BLaER1 treated with 17β-estradiol and CSF1 and Interleukin-3, amounts not matched to agents 10 nM and 100 nM (cell line): ENCODE results near the gene CFAP119.

ENCODE experiments used
- H3K27ac ChIP-seq, 11 experiments: shearing (Covaris generic); formaldehyde crosslinking; 2 replicates each; pipeline ENCODE4 v1.8.1; 2022
- H3K27me3 ChIP-seq, 11 experiments: shearing (Covaris generic); formaldehyde crosslinking; 2 replicates each; pipeline ENCODE4 v1.8.1; 2022
- H3K36me3 ChIP-seq, 11 experiments: shearing (Covaris generic); formaldehyde crosslinking; 2 replicates each; pipeline ENCODE4 v1.8.1; 2022
- H3K4me1 ChIP-seq, 10 experiments: shearing (Covaris generic); formaldehyde crosslinking; 2 replicates each; pipeline ENCODE4 v1.8.1; 2022
- H3K4me2 ChIP-seq, 11 experiments: shearing (Covaris generic); formaldehyde crosslinking; 2 replicates each; pipeline ENCODE4 v1.8.1; 2022
- H3K4me3 ChIP-seq, 10 experiments: shearing (Covaris generic); formaldehyde crosslinking; 2 replicates each; pipeline ENCODE4 v1.8.1; 2022
- H3K9ac ChIP-seq, 11 experiments: shearing (Covaris generic); formaldehyde crosslinking; 2 replicates each; pipeline ENCODE4 v1.8.1; 2022
- H3K9me3 ChIP-seq, 11 experiments: shearing (Covaris generic); formaldehyde crosslinking; replicated peaks in 1 of 11; 2 replicates each; pipeline ENCODE4 v1.8.1; 2022
- H4K20me1 ChIP-seq, 11 experiments: shearing (Covaris generic); formaldehyde crosslinking; 2 replicates each; pipeline ENCODE4 v1.8.1; 2022
- Cebpa-rat ChIP-seq, 11 experiments: shearing (Covaris generic); IDR thresholded peaks; 2 replicates each; pipeline ENCODE4 v1.8.1; 2022

The CFAP119 gene

GRCh38 chr16:30760577-30761426 lies 1.1 kb downstream of the CFAP119 start:
- Histone ChIP-seq H3K9me3 (no peaks in the 10 kb centered on the region), H3K4me2 (peak overlapping the region; percentile 90 to 99 (median 97)), H3K9ac (peak overlapping the region; percentile 64 to 93 (median 88)), H3K4me3 (peak overlapping the region; percentile 68 to 96 (median 88)), H3K27me3 (no peaks in the 10 kb centered on the region), H3K27ac (peak overlapping the region in 10 of 11 experiments; percentile 60 to 86 (median 76); a peak in 18 of 22 replicates), H3K4me1 (peaks cover 45 to 60% (median 52%) of the 10 kb centered on the region in 10 experiments), H3K36me3 (peaks cover 47 to 72% (median 58%) of the 10 kb centered on the region in 11 experiments), H4K20me1 (peaks cover 0 to 41% (median 20%) of the 10 kb centered on the region in 11 experiments; a peak in 14 of 22 replicates)
- no peak for TF ChIP-seq Cebpa-rat (IDR thresholded peaks at IDR 0.05)

DNA sequence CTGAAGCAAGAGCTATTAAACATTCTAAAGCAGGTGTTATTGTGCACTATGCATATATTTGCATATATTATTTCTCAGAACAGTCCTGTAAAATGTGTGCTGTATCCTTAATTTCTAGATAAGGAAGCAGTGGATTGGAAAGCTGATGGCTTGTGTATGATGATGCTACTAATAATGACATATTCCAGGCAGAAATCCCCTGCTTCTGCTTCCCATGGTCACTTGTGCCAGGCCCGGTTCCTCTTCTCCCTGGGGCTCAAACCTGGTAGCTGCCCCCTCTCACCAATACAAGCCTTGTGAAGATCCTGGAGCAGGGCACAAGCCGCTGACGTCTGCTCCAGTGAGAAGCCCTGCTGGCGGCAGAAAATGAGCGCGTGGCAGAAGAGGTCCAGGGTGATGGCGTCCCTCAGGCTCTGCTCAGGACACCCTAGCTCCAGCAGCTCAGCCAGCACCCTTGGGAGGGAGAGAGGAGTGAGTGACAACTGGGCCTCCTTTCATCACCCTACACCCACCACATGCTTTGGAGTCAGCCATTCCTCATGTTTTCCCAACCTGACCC lies 1.8 kb downstream of the CFAP119 start:
- peaks cover 0 to 40% (median 17%) of the 10 kb centered on the region in 11 experiments; a peak in 14 of 22 replicates for H4K20me1 ChIP-seq
- H3K9ac ChIP-seq = peak overlapping the region in 3 of 11 experiments; percentile 6 to 89 (median 88); a peak in 1 of 22 replicates
- H3K4me2 ChIP-seq = peak overlapping the region; percentile 90 to 99 (median 97); a peak in 20 of 22 replicates
- TF ChIP-seq Cebpa-rat (IDR thresholded peaks at IDR 0.05) = no peak
- no peaks in the 10 kb centered on the region for H3K9me3 ChIP-seq
- H3K4me3 ChIP-seq = 0 out of 20 replicates have a peak overlapping the region, but pooled peaks of 1 of the 10 experiments have one; percentile 80
- H3K27me3 ChIP-seq = no peaks in the 10 kb centered on the region
- H3K4me1 ChIP-seq = peaks cover 45 to 60% (median 52%) of the 10 kb centered on the region in 10 experiments
- no peak overlapping the region for H3K27ac ChIP-seq
- peaks cover 47 to 72% (median 58%) of the 10 kb centered on the region in 11 experiments for H3K36me3 ChIP-seq

DNA sequence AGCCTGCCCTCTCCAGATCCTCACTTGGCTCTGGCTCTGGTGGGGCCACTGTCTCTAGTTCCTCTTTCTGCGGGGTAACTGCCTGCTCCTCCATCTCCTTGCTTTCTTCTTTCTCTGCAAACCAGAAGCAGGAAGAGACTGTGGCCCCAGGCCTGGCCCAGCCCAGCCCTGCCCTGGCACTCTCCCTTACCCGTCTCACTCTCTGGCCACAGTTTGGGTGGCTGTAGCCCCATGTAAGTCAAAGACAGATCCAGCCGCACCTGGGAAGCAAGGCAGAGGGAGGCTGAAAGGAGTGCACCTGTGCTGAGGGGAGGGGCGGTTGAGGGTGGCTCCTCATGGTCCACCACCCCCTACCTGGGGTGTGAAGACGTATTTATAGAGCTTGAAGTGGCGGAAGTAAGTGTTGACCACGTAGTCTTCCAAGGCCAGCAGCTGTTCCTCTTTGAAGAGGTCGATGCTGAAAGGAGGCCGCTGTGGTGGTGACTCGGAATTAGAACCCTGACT lies 2.8 kb downstream of the CFAP119 start:
- Histone ChIP-seq H3K4me2 (peak overlapping the region; percentile 52 to 99 (median 65)), H3K4me3 (peak overlapping the region in 1 of 10 experiments; percentile 14; a peak in 2 of 20 replicates), H3K4me1 (peaks cover 45 to 56% (median 47%) of the 10 kb centered on the region in 10 experiments), H3K9ac (peak overlapping the region; percentile 22 to 75 (median 48); a peak in 19 of 22 replicates), H4K20me1 (peaks cover 0 to 29% (median 11%) of the 10 kb centered on the region in 11 experiments; a peak in 11 of 22 replicates), H3K9me3 (no peaks in the 10 kb centered on the region), H3K36me3 (peaks cover 47 to 72% (median 58%) of the 10 kb centered on the region in 11 experiments), H3K27ac (peak overlapping the region in 9 of 11 experiments; percentile 46 to 84 (median 70); a peak in 17 of 22 replicates), H3K27me3 (no peaks in the 10 kb centered on the region)
- no peak for TF ChIP-seq Cebpa-rat (IDR thresholded peaks at IDR 0.05)

DNA sequence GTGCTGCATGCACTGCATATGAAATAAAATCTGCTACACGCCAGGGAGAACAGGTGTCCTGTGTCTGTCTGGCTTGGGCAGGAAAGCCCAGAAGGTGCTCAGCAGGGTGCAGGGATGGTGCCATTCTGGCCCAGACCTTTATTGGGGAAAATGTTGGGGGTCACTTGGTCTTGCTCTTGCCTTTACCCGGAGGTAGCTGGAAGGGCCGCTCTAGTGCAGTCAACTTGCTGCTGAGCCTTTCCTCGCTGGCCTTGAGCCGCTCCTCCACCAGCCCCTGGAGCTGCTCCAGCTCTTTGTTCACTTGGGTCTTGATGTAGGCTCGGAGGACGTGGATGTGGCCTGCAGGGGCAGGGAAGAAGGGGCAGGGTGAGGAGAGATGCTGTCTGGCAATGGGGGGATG lies 4.5 kb downstream of the CFAP119 start:
- Histone ChIP-seq H3K4me3 (no peak overlapping the region), H3K36me3 (peaks cover 51 to 78% (median 63%) of the 10 kb centered on the region in 11 experiments), H3K27ac (no peak overlapping the region), H3K27me3 (no peaks in the 10 kb centered on the region), H3K4me2 (no peak overlapping the region), H3K4me1 (peaks cover 31 to 41% (median 33%) of the 10 kb centered on the region in 10 experiments), H3K9ac (no peak overlapping the region), H4K20me1 (peaks cover 0 to 14% (median 0%) of the 10 kb centered on the region in 11 experiments; a peak in 4 of 22 replicates), H3K9me3 (no peaks in the 10 kb centered on the region)
- no peak for TF ChIP-seq Cebpa-rat (IDR thresholded peaks at IDR 0.05)

- Histone ChIP-seq H3K4me1 (peaks cover 31 to 41% (median 33%) of the 10 kb centered on the region in 10 experiments), H3K9me3 (no peaks in the 10 kb centered on the region), H3K4me3 (no peak overlapping the region), H3K4me2 (no peak overlapping the region), H3K9ac (no peak overlapping the region), H4K20me1 (peaks cover 0 to 14% (median 0%) of the 10 kb centered on the region in 11 experiments; a peak in 4 of 22 replicates), H3K27me3 (no peaks in the 10 kb centered on the region), H3K36me3 (peaks cover 56 to 82% (median 68%) of the 10 kb centered on the region in 11 experiments), H3K27ac (no peak overlapping the region)
- no peak for TF ChIP-seq Cebpa-rat (IDR thresholded peaks at IDR 0.05)
These were observed 5.1 kb downstream of the CFAP119 start for GRCh38 chr16:30756781-30757100.

DNA sequence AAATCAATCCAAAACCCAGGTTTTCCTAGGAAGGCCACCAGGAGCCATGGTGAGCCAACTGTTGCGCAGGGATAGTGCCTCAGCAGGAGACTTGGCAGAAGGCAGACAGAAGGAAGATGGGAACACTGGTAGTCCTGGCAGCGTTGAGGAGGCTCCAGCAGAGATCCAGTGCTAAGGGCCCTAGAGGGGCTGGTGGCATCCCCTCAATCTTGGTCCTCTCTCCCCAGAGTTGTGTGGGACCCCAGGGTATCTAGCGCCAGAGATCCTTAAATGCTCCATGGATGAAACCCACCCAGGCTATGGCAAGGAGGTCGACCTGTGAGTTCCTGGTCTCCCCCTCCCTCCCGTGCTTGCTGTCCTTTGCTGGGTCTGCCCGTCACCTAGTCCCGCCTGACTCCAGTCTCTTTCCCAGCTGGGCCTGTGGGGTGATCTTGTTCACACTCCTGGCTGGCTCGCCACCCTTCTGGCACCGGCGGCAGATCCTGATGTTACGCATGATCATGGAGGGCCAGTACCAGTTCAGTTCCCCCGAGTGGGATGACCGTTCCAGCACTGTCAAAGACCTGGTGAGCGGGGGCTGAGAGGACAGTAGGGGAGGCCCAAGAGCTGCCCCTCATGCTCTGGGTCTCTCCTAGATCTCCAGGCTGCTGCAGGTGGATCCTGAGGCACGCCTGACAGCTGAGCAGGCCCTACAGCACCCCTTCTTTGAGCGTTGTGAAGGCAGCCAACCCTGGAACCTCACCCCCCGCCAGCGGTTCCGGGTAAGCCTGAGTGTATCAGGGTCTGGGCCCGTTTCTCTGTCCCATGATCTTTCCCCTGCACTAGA lies 5.7 kb downstream of the CFAP119 start:
- H3K36me3 ChIP-seq = peaks cover 61 to 88% (median 73%) of the 10 kb centered on the region in 11 experiments
- no peak overlapping the region for H3K4me2 ChIP-seq
- H3K9me3 ChIP-seq = no peaks in the 10 kb centered on the region
- H3K4me1 ChIP-seq = peaks cover 28 to 39% (median 32%) of the 10 kb centered on the region in 10 experiments
- no peak overlapping the region for H3K27ac ChIP-seq
- peaks cover 0 to 14% (median 0%) of the 10 kb centered on the region in 11 experiments; a peak in 6 of 22 replicates for H4K20me1 ChIP-seq
- no peak for TF ChIP-seq Cebpa-rat (IDR thresholded peaks at IDR 0.05)
- no peak overlapping the region for H3K4me3 ChIP-seq
- H3K9ac ChIP-seq = no peak overlapping the region
- H3K27me3 ChIP-seq = no peaks in the 10 kb centered on the region

- no peak overlapping the region for H3K4me2 ChIP-seq
- H3K36me3 ChIP-seq = peaks cover 66 to 89% (median 76%) of the 10 kb centered on the region in 11 experiments
- H3K9ac ChIP-seq = no peak overlapping the region
- no peak for TF ChIP-seq Cebpa-rat (IDR thresholded peaks at IDR 0.05)
- H3K27me3 ChIP-seq = no peaks in the 10 kb centered on the region
- H3K9me3 ChIP-seq = no peaks in the 10 kb centered on the region
- H4K20me1 ChIP-seq = peaks cover 0 to 31% (median 6%) of the 10 kb centered on the region in 11 experiments; a peak in 9 of 22 replicates
- H3K4me3 ChIP-seq = no peak overlapping the region
- H3K27ac ChIP-seq = no peak overlapping the region
- H3K4me1 ChIP-seq = peaks cover 15 to 23% (median 18%) of the 10 kb centered on the region in 10 experiments
These were observed 8.3 kb downstream of the CFAP119 start for GRCh38 chr16:30753596-30753995.

- peaks cover 49 to 70% (median 57%) of the 10 kb centered on the region in 11 experiments for H3K36me3 ChIP-seq
- no peaks in the 10 kb centered on the region for H3K27me3 ChIP-seq
- H3K4me3 ChIP-seq = no peak overlapping the region
- H3K9me3 ChIP-seq = no peaks in the 10 kb centered on the region
- no peak overlapping the region for H3K27ac ChIP-seq
- TF ChIP-seq Cebpa-rat (IDR thresholded peaks at IDR 0.05) = no peak
- peaks cover 0 to 27% (median 6%) of the 10 kb centered on the region in 11 experiments; a peak in 9 of 22 replicates for H4K20me1 ChIP-seq
- H3K9ac ChIP-seq = no peak overlapping the region
- H3K4me1 ChIP-seq = peaks cover 11 to 26% (median 18%) of the 10 kb centered on the region in 10 experiments
- no peak overlapping the region for H3K4me2 ChIP-seq
These were observed 10.9 kb downstream of the CFAP119 start for GRCh38 chr16:30750876-30751465.
